Measurements from ENCODE around the gene ENTPD5.
"Not testable (repeated sequence)": the region's sequence is repeated elsewhere in the genome, so short reads cannot be mapped to it uniquely, and the experiment has no call there.

Gene ENTPD5

GRCh38 chr14:74018586-74019407 is at the start of gene ENTPD5, which contains the start of gene BBOF1:
Gene ENTPD5, minus strand, starts transcription at chr14:74019288. Its CDS starts 31,186 bp downstream, at chr14:73988102.
Gene BBOF1, plus strand, starts transcription at chr14:74019349. Its CDS starts 130 bp downstream, at chr14:74019479.
- DNase-seq = peak; percentile 92

DNA sequence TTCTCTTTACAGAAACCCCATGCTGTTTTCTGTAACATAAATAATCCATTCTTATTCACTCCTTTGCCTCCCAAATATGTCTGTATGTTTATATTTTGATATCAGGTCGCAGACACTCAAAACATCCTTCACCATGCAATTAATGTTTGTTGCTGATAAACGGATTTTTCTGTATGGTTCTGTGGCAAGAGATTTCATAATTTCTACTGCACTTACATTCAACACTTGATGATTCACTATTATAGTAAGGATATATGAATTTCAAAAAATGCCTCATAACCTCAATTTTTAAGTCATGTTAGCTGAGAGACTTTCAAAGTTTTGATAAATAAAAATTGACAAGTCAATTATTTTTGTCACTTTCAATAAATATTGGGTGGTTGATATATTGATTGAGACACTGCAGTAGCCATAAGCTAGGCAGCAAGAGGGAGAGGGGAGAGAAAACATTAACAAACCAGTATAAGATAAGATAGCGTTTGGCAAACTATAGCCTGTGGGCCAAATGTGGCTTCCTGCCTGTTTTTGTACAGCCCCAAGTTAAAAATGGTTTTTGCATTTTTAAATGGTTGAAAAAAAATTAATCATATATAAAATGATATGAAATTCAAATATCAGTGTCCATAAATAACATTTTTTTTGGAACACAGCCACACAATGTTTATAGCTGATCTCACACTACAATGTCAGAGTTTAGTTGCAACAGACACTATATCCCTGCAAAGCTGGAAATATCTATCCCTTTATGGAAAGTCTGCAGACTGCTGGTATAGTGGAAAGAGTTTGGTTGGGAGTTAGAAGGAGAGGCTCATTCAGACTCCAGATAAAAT is 46.9 kb upstream of the ENTPD5 start:
- DNase-seq = no peak

- DNase-seq = no peak
These were observed 45.8 kb upstream of the ENTPD5 start for GRCh38 chr14:74064883-74065282.

GRCh38 chr14:74064426-74064825 is 45.3 kb upstream of the ENTPD5 start:
- no peak for DNase-seq

DNA sequence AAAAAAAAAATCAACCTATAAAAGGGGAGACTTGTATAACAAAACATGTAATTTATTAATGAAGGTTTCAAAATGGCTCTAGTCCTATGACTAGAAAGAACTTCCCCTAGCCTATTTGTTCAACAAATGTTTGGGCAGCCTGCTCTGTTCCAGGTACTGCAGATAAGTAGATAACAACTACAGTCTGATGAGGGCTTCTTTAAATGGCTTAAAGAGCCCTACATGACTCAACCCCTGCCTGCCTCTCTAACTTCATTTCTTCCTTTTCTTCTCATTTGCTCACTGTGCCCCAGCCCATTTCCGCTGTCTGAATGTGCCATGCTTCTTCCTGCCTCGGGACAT is 43.7 kb upstream of the ENTPD5 start:
- no peak for DNase-seq

DNA sequence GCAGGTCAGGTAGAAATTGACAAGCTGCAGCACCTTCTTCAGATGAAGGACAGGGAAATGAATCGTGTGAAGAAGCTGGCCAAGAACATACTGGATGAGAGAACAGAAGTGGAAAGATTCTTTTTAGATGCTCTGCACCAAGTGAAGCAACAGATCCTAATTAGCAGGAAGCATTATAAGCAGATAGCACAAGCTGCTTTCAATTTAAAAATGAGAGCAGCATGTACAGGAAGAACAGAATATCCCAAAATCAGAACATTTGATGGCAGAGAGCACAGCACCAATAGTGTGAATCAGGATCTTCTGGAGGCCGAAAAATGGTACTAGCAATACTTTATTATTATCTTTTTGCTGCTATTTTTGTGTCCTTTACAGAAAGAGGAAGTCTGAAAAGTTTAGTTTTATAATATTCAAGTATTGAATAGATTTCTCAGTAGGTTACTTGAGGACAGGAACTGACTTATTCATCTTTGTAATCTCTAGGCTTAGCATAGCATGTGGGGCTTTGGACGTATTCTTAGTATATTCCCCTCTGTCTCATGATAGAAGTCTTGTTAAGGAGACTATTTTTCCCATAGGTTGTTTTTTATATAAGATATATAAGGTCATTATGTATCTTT is 30.9 kb upstream of the ENTPD5 start:
- DNase-seq = no peak

GRCh38 chr14:74048281-74048680 is 29.2 kb upstream of the ENTPD5 start:
- DNase-seq = peak; percentile 4

GRCh38 chr14:74045522-74045921 is 26.4 kb upstream of the ENTPD5 start:
- no peak for DNase-seq

DNA sequence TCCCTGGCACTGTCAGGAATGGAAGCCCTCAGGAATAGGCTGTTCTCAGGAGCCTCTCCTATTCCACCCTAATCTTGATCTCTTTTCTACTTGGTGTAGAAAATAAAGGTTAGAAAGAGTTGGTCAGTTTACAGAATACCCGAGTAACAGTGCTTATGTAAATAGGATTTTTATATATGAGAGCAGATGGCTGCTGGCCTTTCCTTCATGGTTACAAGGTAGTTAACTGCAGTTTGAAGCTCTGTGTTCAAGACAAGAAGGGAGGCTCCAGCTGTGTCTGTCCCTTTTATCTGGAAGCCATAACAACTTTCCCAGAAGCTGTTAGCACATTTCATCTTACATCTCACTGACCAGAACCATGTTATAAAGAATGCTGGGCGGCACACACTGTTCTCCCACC is 23.2 kb upstream of the ENTPD5 start:
- DNase-seq = no peak

DNA sequence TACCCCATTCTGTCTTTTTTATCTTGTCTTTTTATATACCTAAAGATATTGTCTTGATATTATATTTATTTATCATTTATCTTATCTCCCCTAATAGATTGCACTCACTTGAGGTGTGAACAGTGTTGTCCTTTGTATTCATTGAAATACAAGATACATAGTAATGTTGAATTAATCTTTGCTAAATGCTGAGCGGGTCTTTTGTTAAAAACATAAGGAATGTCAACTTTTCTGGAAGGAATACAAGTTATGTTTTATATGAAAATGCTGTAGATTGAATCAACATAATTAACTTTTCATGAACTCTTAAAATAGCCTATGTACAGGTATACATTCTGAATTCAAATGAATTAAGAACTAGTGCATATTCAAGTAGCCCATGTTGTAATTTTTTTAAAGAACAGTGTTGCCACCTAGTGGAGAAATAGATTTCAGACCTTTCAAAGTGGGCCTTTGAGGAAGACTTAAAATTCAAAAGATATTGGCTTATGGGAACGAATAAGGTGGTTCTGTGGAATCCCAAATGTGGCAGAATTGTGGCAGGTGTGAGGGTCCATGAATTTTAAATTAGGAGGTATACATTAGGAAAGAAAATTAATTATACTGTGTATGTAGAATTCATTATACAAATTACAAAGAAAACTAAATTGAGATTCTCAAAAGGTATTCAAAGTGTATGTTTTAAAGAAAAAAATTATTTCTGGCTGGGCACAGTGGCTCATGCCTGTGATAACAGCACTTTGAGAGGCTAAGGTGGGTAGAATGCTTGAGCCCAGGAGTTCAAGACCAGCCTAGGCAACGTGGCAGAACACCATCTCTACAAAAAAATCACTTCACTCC is 19.2 kb upstream of the ENTPD5 start:
- peak; percentile 69 for DNase-seq

DNA sequence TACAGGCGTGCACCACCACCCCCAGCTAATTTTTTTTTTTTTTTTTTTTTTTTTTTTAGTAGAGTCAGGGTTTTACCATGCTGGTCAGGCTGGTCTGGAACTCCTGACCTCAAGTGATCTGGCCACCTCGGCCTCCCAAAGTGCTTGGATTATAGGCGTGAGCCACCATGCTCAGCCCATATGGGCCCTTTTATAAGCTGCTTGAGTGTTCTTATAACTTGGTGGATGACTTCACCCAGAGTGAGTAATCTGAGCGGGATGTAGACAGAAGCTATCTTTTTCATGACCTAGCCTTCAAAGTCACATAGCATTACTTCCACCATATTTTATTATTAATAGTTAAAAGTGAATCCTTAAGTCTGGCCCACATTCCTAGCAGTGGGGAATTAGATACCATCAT is 16.5 kb upstream of the ENTPD5 start:
- DNase-seq = no peak

DNA sequence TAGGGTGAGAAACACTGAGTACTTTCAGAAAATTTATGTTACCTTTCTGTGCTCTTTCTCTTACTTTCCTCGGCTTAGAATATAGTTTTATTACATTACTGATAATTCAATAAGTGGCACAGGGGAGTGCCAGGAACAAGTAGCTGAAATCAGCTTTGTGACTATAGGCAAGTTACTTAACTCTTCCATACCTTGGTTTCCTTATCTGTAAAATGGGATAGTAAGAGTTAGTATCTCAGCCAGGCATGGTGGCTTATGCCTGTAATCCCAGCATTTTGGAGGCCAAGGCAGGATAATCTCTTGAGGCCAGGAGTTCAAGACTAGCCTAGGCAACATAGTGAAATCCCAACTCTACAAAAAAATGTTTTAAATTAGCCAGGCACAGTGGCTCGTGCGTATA is 15.5 kb upstream of the ENTPD5 start:
- DNase-seq = no peak

- no peak for DNase-seq
These were observed 10.0 kb upstream of the ENTPD5 start for GRCh38 chr14:74029136-74029535.

GRCh38 chr14:74022346-74022745 is 3.3 kb upstream of the ENTPD5 start:
- no peak for DNase-seq

GRCh38 chr14:74019408-74020137 is 485 bp upstream of the ENTPD5 start:
- DNase-seq = no peak

GRCh38 chr14:74018174-74018585 is 908 bp downstream of the ENTPD5 start:
- DNase-seq = peak; percentile 60

- no peak for DNase-seq
These were observed 3.1 kb downstream of the ENTPD5 start for GRCh38 chr14:74015963-74016362.

GRCh38 chr14:74015176-74015575 is 3.9 kb downstream of the ENTPD5 start:
- no peak for DNase-seq

DNA sequence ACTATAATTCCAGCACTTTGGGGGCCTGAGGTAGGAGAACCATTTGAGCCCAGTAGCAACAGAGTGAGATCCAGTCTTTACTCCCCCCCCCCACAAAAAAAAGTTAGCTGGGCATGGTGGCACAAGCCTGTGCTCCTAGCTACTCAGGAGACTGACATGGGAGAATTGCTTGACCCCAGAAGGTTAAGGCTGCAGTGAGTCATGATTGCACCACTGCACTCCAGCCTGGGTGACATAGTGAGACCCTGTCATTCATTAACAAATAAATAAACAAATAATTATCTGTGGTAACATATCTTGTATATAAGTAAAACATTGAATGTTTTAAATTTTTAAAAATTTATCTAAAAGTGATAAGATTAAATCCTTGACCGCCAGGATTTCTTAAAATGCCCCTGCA is 4.8 kb downstream of the ENTPD5 start:
- peak; percentile 44 for DNase-seq

DNA sequence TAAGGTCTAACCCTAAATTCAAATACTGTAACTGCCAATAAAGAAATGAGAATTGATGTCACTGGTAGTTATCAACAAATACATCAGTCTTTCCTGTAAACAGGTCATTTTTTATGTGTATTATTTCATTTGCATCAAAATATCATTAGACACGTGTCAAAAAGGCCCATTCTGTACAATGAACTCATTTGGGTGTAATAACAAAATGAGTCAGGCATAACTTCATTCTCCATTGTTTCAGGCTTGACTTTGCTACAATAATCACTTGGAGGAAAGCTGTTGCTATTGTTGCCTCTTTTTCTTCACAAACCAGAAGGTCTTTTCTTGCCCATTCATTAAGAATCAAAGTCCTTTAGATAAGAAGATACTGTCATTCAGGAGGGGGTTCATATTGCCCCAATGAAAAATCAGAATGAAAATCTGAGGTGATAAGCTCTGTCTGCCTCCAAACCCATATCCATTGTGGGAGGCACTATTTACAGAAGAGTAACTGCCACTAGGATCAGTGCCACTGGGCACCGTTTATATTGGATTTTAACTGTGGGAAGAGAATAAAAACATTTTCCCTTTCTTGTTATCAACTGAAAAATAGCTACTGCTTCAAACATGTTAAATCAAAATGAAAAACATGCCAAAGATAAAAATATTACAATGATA is 10.1 kb downstream of the ENTPD5 start:
- no peak for DNase-seq

- not testable (repeated sequence) for DNase-seq
These were observed 13.4 kb downstream of the ENTPD5 start for GRCh38 chr14:74005664-74006063.

All from DMS53 (cell line).